Aorta (tissue), 5 donors: Measurements from ENCODE around the gene POMP. TPM values are rescaled to one million over a fixed set of nuclear protein-coding genes. Genes with fewer than 3 reads are reported as not detected.
A peak's percentile ranks its signal among the peaks of the same experiment; 100 is the strongest.

Experiments used
- ATAC-seq: fragments of 200-7000 bp; cut with Tn5 transposase; one replicate; pipeline ENCODE4 v1.9.1; 2022; ENCODE audit warnings: moderate library complexity; ENCODE audit not compliant: low FRiP score
- DNase-seq, 2 donors: peaks; one replicate each; pipeline ENCODE4 v3.0.0-alpha.2; 2020
- H3K27ac ChIP-seq, 2 donors: one replicate each; pipeline ENCODE4 v1.5.1; 2013; ENCODE audit warnings: low read length in 2 of 2, mild to moderate bottlenecking in 2 of 2, moderate library complexity in 2 of 2, control low read depth in 1 of 2, inconsistent platforms in 1 of 2, low read depth in 1 of 2
- H3K27me3 ChIP-seq, 2 donors: one replicate each; pipeline ENCODE4 v1.6.1; 2013; ENCODE audit warnings: control low read depth in 1 of 2, low read length in 1 of 2, mild to moderate bottlenecking in 1 of 2, moderate library complexity in 1 of 2; ENCODE audit not compliant: insufficient read depth in 2 of 2, control insufficient read depth in 1 of 2
- H3K36me3 ChIP-seq, 2 donors: one replicate each; pipeline ENCODE4 v1.6.1; 2013; ENCODE audit warnings: control low read depth in 1 of 2, low read length in 1 of 2, mild to moderate bottlenecking in 1 of 2; ENCODE audit not compliant: insufficient read depth in 2 of 2, control insufficient read depth in 1 of 2
- H3K4me1 ChIP-seq, 2 donors: one replicate each; pipeline ENCODE4 v1.6.1; 2013; ENCODE audit warnings: low read length in 2 of 2, control low read depth in 1 of 2, mild to moderate bottlenecking in 1 of 2, moderate library complexity in 1 of 2; ENCODE audit not compliant: insufficient read depth in 2 of 2, control insufficient read depth in 1 of 2
- H3K4me3 ChIP-seq, 2 donors: one replicate each; pipeline ENCODE4 v1.5.1; 2013; ENCODE audit warnings: low read length in 2 of 2, control low read depth in 1 of 2, mild to moderate bottlenecking in 1 of 2
- H3K9me3 ChIP-seq: one replicate; pipeline ENCODE4 v1.6.1; 2013; ENCODE audit warnings: mild to moderate bottlenecking, low read length; ENCODE audit not compliant: control insufficient read depth
- WGBS, 2 donors: extraction: QIAGEN DNeasy Blood & Tissue Kit; methylation state at CpG; one replicate each; pipeline ENCODE4 v1.1.7; 2013; 5-methylcytosine and 5-hydroxymethylcytosine counted together
- intact Hi-C, 2 donors: fragments of 100-400 bp; cut with DNase I; formaldehyde crosslinking; loops; one replicate each; pipeline versions ENCODE4 v1.14.2 to v1.15.0; 2022
- polyA plus RNA-seq, 2 donors: library from polyadenylated mRNA; stranded (reverse); fragments of 200-250 nt; gene quantifications; one replicate each; pipeline ENCODE4 v1.2.3, GENCODE V29; 2013
- total RNA-seq, 2 donors: library from RNA; stranded (reverse); fragmentation: NEBNext Ultra II Directional; extraction: Animal tissue kit (Norgen Biotek cat#: 25700); gene quantifications; one replicate each; pipeline ENCODE4 v1.2.1, GENCODE V29; 2021
- donor health status: healthy with polysubstance abuse.
- donor health status: Bipolar disorder and iron deficiency.
- donor health status: DM: no; HTN: no; CAD: no.
- donor health status: DM: no; HTN: no; CAD: no.
- donor health status: DM: yes; HTN: yes; CAD: no.

Gene POMP
- total and polyA plus RNA-seq, 4 donors: 46.7 to 110 (median 64.4) TPM

- no peaks in the 10 kb centered on the region for H3K36me3 ChIP-seq
- H3K9me3 ChIP-seq: no peaks in the 10 kb centered on the region
- intact Hi-C loops: no loop called here
- no peak for ATAC-seq
- WGBS, 2 donors: 78 to 80% methylated on average over 8 of the region's 8 CpGs
- DNase-seq: no peak
- no peak overlapping the region for H3K27ac ChIP-seq
- no peaks in the 10 kb centered on the region for H3K27me3 ChIP-seq
- H3K4me1 ChIP-seq: no peaks in the 10 kb centered on the region
- no peak overlapping the region for H3K4me3 ChIP-seq
Measured at GRCh38 chr13:28620011-28620830, 38.7 kb upstream of the POMP start.

DNA sequence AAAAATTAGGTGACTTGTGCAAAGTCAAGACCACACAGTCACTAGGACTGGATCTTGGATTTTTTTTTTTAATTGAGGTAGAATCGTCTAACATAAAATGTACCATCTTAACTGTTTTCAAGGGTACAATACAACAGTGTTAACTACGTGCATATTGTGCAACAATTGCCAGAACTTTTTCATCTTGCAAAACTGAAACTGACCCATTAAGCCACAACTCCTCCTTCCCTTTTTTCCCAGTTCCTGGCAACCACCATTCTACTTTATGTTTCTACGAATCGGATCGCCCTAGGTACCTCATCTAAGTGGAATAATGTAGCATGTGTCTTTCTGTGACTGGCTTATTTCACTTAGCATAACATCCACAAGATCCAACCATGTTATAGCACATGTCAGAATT lies 37.5 kb upstream of the POMP start:
- ATAC-seq: no peak
- H3K27ac ChIP-seq: no peak overlapping the region
- DNase-seq: no peak
- no peaks in the 10 kb centered on the region for H3K4me1 ChIP-seq
- 92% methylated on average over 5 of the region's 5 CpGs for WGBS, 2 donors
- H3K4me3 ChIP-seq: no peak overlapping the region
- intact Hi-C loops: no loop called here
- no peaks in the 10 kb centered on the region for H3K9me3 ChIP-seq
- no peaks in the 10 kb centered on the region for H3K36me3 ChIP-seq
- H3K27me3 ChIP-seq: no peaks in the 10 kb centered on the region

- peak; percentile 20 for ATAC-seq
- no peak overlapping the region for H3K4me3 ChIP-seq
- intact Hi-C loops: no loop called here
- no peaks in the 10 kb centered on the region for H3K9me3 ChIP-seq
- DNase-seq: peak in 1 of 2 donors; percentile 84
- H3K27ac ChIP-seq: no peak overlapping the region
- 94 to 95% methylated on average over 8 of the region's 8 CpGs for WGBS, 2 donors
- no peaks in the 10 kb centered on the region for H3K4me1 ChIP-seq
- no peaks in the 10 kb centered on the region for H3K36me3 ChIP-seq
- no peaks in the 10 kb centered on the region for H3K27me3 ChIP-seq
Measured at GRCh38 chr13:28622286-28622685, 36.6 kb upstream of the POMP start.

DNA sequence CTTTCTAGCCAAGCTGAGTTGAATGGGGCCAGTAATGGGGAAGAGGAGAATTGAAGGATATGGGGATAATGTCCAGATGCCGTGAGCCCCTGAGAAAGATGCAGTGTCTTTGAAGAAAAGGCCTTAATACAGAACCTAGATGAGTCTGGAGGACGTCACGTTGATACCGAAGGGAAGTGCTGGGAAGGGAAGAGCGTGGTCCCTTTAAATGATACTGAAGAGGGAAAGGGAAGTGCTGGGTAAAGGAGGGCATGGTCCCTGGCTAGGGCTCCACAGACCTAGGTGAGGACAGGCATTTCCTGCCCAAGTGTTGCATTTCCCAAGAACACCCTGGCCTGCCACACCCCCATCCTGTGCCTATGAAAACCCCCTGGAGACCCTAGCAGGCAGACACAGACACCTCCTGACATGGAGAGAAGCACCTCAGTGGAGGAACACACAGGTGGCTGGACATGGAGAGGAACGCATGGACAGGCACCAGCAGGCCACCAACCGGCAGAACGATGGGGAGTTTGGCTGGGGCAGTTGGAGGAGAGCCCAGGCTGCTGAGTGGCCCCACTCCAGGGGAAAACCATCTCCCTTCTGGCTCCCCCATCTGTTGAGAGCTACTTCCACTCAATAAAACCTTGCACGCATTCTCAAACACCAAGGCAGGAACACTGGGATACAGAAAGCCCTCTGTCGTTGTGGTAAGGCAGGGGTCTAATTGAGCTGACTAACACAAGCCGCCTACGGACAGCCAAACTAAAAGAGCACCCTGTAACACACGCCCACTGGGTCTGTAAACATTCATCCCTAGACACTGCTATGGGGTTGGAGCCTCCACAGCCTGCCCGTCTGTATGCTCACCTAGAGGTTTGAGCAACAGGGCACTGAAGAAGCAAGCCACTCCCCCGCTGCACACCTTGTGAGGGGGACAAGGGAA lies 34.9 kb upstream of the POMP start:
- no peaks in the 10 kb centered on the region for H3K36me3 ChIP-seq
- intact Hi-C loops: no loop called here
- H3K4me1 ChIP-seq: no peaks in the 10 kb centered on the region
- no peak for DNase-seq
- H3K27ac ChIP-seq: no peak overlapping the region
- no peaks in the 10 kb centered on the region for H3K27me3 ChIP-seq
- H3K4me3 ChIP-seq: no peak overlapping the region
- ATAC-seq: no peak
- 80 to 82% methylated on average over 15 of the region's 15 CpGs for WGBS, 2 donors
- no peaks in the 10 kb centered on the region for H3K9me3 ChIP-seq

GRCh38 chr13:28624707-28625432 lies 34.1 kb upstream of the POMP start:
- intact Hi-C loops: no loop called here

GRCh38 chr13:28626266-28626665 lies 32.7 kb upstream of the POMP start:
- no peak overlapping the region for H3K27ac ChIP-seq
- intact Hi-C loops: no loop called here
- H3K9me3 ChIP-seq: no peaks in the 10 kb centered on the region
- H3K4me3 ChIP-seq: no peak overlapping the region
- no peaks in the 10 kb centered on the region for H3K36me3 ChIP-seq
- DNase-seq (no peak), ATAC-seq (no peak)
- no peaks in the 10 kb centered on the region for H3K27me3 ChIP-seq
- WGBS, 2 donors: 65 to 67% methylated on average over 5 of the region's 5 CpGs
- no peaks in the 10 kb centered on the region for H3K4me1 ChIP-seq

More at GRCh38 chr13:28624707-28625432, 34.1 kb upstream of the POMP start:
- no peaks in the 10 kb centered on the region for H3K9me3 ChIP-seq
- H3K4me3 ChIP-seq: no peak overlapping the region
- no peaks in the 10 kb centered on the region for H3K36me3 ChIP-seq
- no peak for DNase-seq
- H3K27ac ChIP-seq: no peak overlapping the region
- ATAC-seq: no peak
- no peaks in the 10 kb centered on the region for H3K4me1 ChIP-seq
- WGBS, 2 donors: 83 to 87% methylated on average over 11 of the region's 11 CpGs
- no peaks in the 10 kb centered on the region for H3K27me3 ChIP-seq

DNA sequence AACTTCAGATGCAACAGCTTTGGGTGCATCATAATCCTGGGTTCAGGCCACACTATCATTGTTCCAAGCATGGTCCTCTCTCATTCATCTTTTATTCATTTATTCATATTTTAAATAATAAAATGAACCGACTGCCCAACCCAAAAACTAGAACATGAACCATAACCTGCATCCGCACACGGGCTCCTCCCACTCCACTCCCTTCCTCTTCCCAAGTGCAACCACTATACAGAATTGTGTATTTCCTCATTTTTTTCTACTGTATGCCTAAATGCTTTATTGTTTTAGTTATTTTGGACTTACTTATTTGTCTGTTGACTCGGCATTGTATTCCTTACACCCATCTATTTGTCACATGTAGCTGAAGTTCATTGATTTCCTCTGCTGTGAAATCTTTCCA lies 30.7 kb upstream of the POMP start:
- Histone ChIP-seq H3K36me3 (no peaks in the 10 kb centered on the region), H3K4me1 (no peaks in the 10 kb centered on the region), H3K27me3 (no peaks in the 10 kb centered on the region), H3K9me3 (no peaks in the 10 kb centered on the region), H3K27ac (no peak overlapping the region), H3K4me3 (no peak overlapping the region)
- intact Hi-C loops: no loop called here
- 89 to 90% methylated on average over 4 of the region's 4 CpGs for WGBS, 2 donors
- DNase-seq (no peak), ATAC-seq (no peak)

GRCh38 chr13:28630869-28631268 lies 28.1 kb upstream of the POMP start:
- intact Hi-C loops: no loop called here
- H3K36me3 ChIP-seq: no peaks in the 10 kb centered on the region
- H3K9me3 ChIP-seq: no peaks in the 10 kb centered on the region
- H3K4me3 ChIP-seq: no peak overlapping the region
- H3K4me1 ChIP-seq: no peaks in the 10 kb centered on the region
- H3K27ac ChIP-seq: no peak overlapping the region
- 94 to 95% methylated on average over 4 of the region's 4 CpGs for WGBS, 2 donors
- ATAC-seq (no peak), DNase-seq (no peak)
- no peaks in the 10 kb centered on the region for H3K27me3 ChIP-seq
